GM21786 (cell line): Measurements from ENCODE around the gene UVRAG.
A peak's percentile ranks its signal among the peaks of the same experiment; 100 is the strongest.
"Not testable (repeated sequence)": the region's sequence is repeated elsewhere in the genome, so short reads cannot be mapped to it uniquely, and the experiment has no call there.

ENCODE experiments used
- ATAC-seq: cut with Tn5 transposase; IDR thresholded peaks from one replicate; pipeline ENCODE4 v1.9.1; 2021; ENCODE audit not compliant: unreplicated experiment

The UVRAG gene

DNA sequence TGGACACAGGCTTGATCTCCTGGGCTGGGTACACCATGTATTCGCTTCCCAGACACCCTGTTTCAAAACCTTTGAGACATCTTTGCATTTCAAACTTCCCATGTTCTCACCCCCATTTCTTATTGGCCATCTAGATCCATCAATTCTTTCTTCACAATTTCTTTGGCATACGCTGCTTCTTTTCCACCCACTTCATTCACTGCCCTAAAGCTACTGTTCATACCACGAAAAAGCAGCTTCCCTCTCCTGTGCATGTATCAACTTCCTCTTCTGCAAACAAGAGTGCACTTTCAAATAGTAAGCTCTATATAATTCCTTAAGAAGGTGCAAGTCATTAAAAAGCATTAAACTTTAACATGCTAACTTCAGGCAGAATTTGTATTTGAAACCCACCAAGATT is 21.4 kb downstream of the UVRAG start:
- no peak for ATAC-seq

DNA sequence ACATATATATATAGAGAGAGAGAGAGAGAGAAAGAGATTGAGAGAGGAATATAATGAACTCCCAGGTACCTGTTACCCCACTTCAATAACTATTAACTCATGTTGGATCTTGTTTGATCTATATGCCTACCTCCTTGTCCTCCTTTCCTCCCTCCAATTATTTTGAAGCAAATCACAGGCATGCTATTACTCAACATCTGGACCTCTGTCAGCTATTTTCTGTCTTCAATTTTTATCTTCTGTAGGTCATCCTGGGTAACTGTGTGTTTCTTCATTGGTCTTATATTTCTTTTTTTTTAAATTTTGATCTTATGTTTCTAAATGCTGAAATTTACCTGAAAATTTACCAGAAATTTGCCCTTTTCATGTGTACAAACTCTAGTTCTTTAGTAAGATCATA is 24.8 kb downstream of the UVRAG start:
- no peak for ATAC-seq

DNA sequence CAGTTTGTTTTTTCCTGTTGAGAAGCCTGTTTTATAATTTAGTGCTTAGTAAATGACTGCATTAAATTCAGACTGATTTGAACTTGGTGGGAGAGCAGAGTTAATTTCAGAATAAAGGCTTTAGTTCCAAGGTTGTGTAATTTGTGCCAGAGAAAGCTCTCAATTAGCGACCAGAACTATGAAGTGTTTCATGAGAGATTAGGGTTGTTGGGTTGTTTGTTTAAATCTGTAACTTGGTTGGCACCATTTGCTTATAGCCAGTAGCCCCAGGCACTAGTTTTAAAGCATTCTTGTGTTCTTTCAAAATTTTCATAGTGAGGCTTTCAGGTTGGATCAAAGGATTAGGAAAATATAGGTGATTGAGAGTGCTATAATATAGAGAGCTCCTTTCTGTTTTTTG is 25.5 kb downstream of the UVRAG start:
- no peak for ATAC-seq

DNA sequence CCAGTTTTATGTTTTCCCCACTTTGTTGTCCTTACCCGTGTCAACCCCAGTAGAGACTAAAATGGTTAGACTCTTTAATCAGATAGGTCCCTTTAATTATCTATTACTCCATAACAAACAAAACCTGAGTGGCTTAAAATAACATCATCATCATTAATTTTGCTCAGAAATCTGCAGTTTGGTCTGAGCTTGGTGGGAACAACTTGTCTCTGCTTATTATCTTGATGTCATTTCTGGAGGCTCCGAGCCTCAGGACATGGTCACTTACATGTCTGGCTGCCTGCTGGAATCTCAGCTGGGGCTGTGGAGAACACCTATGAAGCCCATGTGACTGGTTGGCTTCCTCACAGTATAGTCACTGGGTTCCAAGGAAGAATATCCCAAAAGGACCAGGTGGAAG is 26.7 kb downstream of the UVRAG start:
- ATAC-seq = no peak

DNA sequence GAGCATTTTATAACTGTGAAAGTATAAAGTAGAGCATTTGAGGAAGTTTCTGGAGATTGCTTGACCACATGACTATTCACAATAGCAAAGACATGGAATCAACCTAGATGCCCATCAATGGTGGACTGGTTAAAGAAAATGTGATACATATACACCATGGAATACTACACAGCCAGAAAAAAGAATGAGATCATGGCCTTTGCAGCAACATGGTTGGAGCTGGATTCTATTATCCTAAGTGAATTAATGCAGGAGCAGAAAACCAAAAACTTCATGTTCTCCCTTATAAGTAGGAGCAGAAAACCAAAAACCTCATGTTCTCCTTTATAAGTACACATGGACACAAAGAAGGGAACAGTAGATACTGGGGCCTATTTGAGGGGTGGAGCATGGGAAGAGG is 30.3 kb downstream of the UVRAG start:
- no peak for ATAC-seq

DNA sequence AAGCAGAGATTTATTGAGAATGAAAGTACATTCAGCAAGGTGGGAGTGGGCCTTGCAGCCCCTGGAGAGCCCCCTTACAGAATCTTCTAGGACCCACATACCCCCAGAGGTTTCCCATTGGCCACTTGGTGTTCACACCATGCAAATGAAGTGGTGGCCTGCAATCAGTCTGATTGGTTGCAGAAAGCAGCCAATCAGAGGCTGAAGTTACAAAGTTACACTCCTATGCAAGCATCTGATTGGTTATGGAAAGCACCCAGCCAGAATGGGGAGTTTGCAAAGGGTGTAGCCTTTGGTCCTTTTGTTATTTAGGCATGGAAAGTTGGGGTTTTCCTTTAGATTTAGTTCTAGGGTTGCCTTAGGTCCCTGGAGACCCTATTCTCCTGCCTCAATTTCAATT is 34.9 kb downstream of the UVRAG start:
- ATAC-seq = no peak

DNA sequence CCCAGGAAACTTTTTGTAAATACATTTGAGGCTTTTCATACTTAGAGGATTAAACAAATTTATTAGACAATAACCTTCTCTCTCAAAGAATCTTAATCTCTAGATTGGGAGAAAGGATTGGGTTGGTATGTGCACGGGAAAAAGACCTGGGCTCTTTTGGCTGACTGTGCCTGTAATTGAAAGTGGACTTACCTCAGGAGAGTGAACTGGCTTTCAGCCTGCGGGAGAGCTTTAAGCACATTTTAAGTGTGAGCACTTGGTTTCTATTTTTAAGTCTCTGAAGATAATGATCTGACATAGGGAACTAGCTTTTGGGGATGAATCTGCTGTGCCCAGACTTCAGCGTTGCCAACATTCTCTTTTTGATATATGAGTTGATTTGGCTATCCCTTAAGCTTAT is 35.8 kb downstream of the UVRAG start:
- no peak for ATAC-seq

DNA sequence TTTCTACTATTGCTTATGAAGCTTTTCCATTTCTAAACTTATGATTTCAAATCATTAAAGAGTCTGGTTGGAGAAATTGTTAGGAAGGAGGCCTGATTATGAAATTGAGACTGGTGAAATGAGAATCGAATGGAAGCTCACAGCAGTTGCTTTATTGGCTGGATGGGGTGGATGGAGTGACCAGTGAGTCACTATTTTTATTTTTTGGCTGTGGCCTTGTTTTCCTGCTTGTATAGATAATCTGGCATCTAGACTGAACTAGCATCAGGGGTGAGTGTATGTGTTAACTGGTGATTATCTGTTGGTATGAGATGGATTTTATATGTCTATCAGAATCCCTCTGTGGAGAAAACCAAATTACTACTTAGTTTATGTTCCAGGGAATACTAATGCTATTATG is 36.2 kb downstream of the UVRAG start:
- ATAC-seq = no peak

DNA sequence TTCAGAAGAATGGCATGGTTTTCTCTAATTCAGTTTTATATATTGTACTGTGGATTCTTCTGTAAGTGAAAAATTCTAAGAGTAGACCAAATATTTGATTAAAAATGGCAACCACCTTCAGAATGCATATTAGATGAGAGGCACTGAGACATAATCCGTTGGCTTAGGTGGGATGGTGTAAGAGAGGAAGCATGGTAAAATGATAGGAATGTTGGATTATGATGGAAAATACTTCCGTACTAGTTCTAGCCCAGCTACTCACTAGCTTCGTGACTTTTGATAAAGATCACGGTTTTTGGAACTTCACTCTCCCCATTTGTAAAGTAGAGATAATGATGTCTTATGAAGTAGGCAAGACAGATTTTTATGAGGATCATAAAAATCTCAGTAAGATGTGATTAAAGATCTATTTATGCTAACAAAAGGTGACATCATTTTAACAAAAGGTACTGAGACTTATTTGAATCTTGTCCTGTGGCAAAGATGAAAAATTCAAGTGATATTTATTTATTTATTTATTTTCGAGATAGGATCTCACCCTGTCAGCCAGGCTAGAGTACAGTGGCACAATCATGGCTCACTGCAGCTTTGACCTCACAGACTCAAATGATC is 37.5 kb downstream of the UVRAG start:
- ATAC-seq = no peak

DNA sequence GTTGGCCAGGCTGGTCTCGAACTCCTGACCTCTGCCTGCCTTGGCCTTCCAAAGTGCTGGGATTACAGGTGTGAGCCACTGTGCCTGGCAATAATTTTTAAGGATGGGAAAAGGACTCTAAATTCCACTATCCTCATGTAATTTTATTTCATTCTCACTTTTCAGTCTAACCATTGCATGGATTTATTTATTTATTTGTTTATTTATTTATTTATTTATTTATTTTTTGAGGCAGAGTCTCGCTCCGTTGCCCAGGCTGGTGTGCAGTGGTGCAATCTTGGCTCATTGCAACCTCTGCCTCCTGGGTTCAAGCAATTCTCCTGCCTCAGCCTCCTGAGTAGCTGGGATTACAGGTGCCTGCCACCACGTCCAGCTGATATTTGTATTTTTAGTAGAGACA is 38.6 kb downstream of the UVRAG start:
- not testable (repeated sequence) for ATAC-seq

DNA sequence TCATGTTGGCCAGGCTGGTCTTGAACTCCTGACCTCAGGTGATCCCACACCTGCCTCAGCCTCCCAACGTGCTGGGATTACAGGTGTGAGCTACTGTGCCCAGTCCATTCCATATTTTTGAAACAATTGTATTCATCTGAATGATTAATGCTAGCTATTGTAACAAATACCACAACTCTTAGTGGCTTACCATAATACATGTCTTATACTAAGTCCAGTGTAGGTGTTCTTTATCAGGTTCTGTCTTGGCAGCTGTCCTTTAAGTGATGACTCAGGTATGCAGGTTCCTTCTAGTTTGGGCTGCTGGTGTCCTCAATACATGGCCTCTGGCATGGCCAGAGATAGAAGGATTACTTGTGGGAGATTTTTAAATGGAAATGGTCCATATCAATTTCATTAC is 39.0 kb downstream of the UVRAG start:
- no peak for ATAC-seq

DNA sequence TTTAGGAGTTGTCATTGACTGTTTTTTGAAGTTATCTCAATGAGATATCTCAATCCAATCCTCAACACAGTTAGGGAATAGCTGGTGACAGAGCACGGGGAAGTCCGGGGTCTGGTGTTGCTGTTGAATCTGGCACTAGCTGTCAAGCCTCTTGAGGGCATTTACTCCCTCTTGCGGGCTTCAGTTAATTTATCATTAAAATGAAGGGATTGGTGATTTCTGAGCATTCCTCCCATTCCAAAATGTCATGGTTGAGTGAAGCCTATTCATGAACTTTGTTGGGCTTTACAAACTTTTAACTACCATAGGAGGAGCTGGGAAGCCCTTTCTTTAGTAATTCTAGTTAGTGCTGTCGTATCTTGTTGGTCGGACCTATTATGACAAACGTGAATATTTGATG is 40.2 kb downstream of the UVRAG start:
- no peak for ATAC-seq

DNA sequence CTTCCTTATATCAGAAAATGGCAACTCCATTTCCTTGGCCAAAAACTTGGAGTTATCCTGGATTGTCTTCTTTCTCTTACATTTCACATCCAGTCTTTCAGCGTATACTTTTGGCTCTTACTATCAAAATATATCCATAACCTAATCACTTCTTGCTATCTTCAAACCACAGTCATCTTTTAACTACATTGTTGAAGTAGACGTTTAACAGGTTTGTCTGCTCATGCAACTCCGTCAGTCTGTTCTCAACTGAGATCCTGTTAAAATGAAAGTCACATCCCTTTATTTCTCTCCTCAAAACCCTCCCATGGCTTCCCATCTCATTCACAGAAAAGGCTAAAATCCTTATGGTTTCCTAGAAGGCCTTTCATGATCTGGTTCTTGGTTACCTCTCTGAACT is 41.9 kb downstream of the UVRAG start:
- no peak for ATAC-seq

DNA sequence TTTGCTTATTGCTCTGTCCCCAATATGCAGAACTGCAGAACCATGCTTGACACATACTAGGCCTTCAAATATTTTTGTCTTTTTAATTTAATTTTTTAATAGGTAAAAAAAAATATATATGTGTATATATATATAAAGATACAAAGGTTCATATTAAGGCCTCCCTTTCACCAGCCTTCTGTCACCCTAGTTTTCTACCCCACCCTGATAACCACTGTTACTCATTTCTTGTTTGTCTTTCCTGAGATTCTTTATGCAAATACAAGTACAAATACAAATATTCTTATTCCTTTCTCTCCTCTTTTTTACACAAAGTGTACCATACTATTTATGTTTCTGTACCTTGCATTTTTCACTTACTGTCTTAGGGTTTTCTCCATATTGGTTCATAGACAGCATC is 43.0 kb downstream of the UVRAG start:
- no peak for ATAC-seq

DNA sequence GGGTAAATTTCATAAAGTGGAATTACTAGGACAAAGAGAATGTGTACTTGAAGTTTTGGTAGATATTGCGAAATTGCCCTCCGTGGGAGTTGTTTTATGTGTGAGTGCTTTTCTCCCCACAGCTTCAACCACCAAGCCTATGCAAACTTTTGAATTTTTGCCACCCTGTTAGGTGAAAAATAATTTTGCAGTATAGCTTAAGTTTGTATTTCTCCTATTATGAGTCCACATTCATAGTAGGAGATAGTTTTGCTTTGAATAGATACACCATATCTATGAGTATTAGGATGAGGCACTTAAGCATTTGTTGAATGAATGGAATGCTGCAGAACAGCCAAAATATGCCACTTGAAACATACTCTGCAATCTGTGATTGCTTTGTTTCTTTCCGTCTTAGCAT is 43.6 kb downstream of the UVRAG start:
- no peak for ATAC-seq

DNA sequence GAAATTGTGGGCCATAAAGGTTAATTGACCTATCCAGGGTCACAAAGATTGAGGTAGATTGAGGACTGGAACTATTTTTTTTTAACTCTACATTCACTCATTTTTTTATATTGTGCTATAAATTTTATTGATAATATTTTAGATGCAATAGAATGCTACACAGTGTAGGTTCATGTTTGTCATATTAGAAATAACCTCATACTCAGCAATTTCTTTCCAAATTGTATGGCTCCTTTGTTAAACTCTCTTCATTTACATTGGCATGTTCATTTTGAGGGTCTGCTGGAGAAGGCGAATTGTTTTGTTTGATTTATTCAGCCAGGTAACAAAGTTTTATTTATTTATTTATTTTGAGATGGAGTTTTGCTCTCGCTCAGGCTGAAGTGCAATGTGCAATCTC is 44.6 kb downstream of the UVRAG start:
- no peak for ATAC-seq

DNA sequence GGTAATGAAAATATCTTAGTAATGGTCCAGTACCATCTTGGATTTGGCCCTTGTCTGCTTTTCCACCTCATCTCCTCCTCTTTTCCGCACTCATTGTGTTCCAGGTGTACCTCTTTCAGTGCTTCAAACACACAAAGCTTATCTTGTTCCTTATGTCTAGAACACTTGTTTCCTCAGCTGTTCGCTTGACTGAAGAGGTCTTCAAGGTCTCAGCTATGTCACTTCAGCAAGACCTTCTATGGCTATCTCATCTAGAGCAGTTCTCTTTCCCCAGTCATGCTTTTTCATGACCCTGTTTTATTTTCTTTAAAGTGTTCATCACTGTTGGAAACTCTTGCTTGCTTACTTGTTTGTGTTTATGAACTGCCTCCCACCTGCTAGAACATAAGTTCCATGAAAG is 47.4 kb downstream of the UVRAG start:
- no peak for ATAC-seq

DNA sequence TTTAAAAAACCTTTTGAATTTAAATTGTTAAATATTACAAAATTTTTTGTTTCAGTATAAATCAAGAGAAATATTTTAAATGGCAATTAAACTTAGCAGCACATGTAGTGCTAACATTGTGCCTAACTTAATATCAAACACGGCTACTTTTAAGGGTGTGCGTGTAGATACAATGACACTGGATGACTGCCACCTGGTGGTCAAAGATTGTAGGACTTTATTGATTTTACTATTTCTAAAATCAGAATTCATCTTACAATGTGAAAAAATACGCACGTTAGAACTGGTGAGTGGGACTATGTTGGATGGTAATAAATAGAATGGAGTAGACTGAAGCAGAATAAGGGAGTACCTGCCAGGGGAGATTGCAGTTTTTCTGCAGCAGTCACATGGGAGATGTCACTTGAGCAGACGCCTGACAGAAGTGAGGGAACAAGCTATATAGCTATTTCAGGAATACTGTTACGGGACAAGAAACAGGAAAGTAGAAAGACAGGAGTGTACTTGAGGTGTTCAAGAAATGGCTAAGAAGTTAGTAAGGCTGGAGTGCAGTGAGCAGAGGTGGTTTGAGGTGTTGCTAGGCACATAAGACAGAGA is 52.9 kb downstream of the UVRAG start:
- no peak for ATAC-seq

DNA sequence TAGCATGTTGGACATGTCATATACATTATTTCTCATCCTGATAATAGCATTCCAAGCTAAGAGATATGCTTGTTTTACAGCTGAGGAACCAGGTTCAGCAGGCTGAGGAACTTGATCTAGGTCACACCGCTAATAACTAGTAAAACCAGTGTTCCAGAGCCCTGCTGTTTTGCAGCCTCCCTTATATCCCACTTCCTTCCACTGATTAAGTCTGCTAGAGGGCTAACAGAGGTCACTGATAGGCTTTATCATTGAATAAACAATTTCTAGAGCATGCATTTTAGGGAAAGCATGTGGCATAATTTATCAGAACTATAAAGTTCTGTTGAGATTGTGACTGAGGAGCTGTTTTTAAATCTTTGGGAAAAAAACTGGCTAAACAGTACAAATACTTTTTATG is 54.0 kb downstream of the UVRAG start:
- no peak for ATAC-seq

DNA sequence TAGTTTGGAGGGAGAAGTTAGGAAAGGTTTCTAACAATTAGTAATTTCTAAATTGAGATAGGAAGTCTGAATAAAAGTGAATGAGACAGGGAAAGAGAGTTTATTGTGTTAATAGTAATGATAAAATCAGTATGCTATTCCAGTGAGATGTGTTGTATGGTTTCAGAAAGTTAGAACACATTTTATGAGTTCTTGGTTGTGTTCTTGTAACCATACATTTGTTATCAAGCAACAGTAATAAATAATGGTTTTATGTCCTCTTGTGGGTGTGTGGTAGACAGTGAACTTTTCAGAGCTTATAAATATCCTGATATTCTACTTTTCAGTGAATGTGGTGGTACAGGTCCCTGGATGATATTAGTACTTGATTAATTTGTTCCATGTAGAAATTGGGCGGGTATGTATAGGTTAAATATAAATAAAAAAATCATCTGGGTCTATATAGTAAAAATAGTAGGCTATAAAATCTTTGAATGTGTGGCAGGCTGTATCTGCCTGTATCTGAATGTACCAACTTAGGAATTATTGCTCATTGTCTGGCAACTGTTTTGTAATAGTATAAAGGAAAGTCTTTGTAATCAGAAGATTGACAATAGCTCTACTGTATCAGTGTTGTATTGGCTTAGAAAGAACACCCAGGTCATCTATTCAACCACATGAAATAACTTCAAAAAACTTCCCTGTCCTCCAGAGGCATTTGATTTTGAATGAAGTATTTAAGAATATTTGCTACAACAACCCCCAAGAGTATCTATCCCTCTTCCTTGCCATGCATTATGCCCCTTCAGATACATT is 54.8 kb downstream of the UVRAG start:
- ATAC-seq = no peak

DNA sequence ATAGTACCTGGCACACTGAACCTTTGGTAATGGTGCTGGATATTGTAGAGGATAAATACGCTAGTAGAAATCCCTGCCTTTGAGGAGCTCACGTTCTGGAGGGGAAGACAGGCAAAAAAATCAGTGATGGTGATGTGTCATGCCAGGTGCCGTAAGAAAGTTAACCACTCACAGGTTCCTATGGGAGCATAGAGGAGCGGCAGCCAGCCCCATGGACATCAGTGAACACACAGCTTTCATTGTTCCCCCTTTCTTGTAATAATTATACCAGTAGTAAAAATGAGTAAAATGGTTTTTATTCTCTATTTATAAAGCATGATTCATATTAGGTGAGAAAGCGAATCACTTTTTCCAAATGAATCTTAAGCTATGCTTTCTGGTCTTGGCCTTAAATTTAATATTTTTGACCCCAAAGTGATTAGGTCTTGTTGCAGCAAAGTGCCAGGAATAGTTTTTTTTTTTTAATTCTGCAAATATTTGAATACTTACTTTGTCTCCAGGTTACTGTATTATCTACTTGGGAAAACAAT is 57.9 kb downstream of the UVRAG start:
- peak; percentile 19 for ATAC-seq
